LNCaP clone FGC (cell line): ENCODE results near the gene LZTR1.

Source experiments
- DNase-seq: peaks from one replicate; pipeline ENCODE4 v3.0.0-alpha.2; 2011; ENCODE audit warnings: low read depth
- H3K4me3 ChIP-seq: 2 replicates; pipeline ENCODE4 v1.5.1; 2011; ENCODE audit warnings: mild to moderate bottlenecking, low read depth, low read length, control low read depth
- TF ChIP-seq, protein P1 (sequence below): IDR thresholded peaks from 2 replicates; pipeline ENCODE4 v1.5.1; 2012; ENCODE audit warnings: mild to moderate bottlenecking; ENCODE audit not compliant: control insufficient read depth, insufficient read depth; ENCODE audit errors: extremely low read depth

Gene LZTR1

DNA sequence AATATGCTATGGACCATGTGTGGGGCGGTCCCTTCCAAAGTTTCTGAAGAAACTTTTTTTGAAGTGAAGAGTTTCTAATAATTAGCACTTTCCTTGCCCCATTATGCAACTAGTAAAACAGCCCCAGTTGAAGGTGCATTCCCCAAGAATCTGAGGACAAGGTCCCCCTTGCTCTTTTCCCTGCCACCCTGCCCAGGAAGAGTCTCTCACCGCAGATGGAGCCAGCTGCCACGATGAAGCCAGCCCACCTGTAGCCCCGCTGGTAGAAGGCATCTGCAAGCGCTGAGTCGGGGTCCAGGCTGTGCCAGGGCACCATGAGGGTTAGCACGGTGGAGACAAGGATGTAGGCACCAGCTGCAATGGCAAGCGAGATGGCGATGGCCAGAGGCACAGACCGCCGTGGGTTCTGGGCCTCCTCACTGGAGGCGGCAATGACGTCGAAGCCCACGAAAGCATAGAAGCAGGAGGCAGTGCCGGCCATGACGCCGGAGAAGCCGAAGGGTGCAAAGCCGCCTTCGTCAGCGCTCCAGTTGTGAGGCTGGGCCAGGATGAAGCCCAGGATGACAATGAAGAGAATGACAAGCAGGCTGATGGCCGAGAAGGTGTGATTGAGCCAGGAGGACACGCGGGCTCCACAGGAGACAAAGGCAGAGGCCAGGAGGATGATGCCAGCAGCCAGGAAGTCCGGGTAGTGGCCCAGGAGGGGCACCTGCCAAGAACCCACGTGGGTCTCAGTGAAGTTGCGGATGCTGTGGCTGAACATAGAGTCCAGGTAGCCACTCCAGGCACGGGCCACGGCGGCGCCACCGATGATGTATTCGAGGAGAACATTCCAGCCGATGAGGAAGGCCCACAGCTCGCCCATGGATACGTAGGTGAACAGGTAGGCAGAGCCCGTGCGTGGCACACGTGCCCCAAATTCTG, 48.8 kb downstream of the LZTR1 start:
- TF ChIP-seq, protein P1, sequence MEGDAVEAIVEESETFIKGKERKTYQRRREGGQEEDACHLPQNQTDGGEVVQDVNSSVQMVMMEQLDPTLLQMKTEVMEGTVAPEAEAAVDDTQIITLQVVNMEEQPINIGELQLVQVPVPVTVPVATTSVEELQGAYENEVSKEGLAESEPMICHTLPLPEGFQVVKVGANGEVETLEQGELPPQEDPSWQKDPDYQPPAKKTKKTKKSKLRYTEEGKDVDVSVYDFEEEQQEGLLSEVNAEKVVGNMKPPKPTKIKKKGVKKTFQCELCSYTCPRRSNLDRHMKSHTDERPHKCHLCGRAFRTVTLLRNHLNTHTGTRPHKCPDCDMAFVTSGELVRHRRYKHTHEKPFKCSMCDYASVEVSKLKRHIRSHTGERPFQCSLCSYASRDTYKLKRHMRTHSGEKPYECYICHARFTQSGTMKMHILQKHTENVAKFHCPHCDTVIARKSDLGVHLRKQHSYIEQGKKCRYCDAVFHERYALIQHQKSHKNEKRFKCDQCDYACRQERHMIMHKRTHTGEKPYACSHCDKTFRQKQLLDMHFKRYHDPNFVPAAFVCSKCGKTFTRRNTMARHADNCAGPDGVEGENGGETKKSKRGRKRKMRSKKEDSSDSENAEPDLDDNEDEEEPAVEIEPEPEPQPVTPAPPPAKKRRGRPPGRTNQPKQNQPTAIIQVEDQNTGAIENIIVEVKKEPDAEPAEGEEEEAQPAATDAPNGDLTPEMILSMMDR = no peak
- no peak overlapping the region for H3K4me3 ChIP-seq
- no peak for DNase-seq

DNA sequence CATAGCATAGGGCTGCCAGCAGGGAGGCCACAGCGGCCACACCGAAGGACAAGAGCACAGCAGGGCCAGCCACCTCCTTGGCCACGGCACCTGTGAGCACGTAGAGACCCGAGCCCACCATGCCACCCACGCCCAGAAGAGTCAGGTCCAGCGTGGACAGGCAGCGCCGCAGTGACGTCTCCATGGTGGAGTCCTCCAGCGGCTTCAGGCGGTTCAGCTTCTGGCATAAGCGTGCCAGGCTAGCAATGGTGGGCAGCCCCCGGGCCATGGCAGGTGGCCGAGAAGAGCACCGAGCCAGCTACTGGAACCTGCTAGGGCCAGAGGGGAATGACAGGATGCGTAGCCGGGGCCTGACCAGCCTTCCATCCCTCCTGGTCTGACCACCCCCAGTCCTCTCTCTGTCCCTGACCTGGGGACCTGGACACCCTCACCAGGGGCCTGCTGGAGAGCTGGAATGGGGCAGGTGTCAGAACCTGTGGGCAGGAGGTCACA, 49.5 kb downstream of the LZTR1 start:
- no peak for DNase-seq
- TF ChIP-seq, protein P1 = no peak
- no peak overlapping the region for H3K4me3 ChIP-seq

- H3K4me3 ChIP-seq = no peak within 1 kb of the TSS
- DNase-seq = no peak
- TF ChIP-seq, protein P1 = no peak
Measured at GRCh38 chr22:21032037-21032867, 50.2 kb downstream of the LZTR1 start, which contains the start of gene SLC7A4. TSS of gene SLC7A4 (minus strand) at chr22:21032561. CDS start at chr22:21031812, 749 bp downstream.

GRCh38 chr22:21032868-21033688, 51.0 kb downstream of the LZTR1 start:
- no peak overlapping the region for H3K4me3 ChIP-seq
- TF ChIP-seq, protein P1 = no peak
- DNase-seq = no peak

- TF ChIP-seq, protein P1 = no peak
- no peak for DNase-seq
- no peak overlapping the region for H3K4me3 ChIP-seq
Measured at GRCh38 chr22:21033895-21034294, 51.8 kb downstream of the LZTR1 start.

DNA sequence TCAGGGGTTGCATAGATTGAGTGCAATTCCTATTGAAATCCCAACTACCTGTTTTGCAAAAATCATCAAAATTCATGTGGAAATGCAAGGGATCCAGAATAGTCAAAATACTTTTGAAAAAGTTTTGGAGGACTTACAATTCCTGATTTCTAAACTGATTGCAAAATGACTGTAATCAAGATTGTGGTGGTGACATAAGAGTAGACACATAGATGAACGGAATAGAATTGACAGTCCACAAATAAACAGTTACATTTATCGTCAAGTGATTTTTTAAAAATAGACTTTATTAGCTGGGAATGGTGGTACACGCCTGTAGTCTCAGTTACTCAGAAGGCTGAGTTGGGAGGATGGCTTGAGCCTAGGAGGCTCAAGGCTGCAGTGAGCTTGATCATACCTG, 52.9 kb downstream of the LZTR1 start:
- no peak for DNase-seq
- TF ChIP-seq, protein P1 = no peak
- no peak overlapping the region for H3K4me3 ChIP-seq
